T-helper 1 cell treated with Interleukin-12 subunit alpha and Interleukin-12 subunit beta and Interleukin-4 antibody, amounts not matched to agents 30 μg/mL and 1 μg/mL, for 36 hours (primary cell): ENCODE measurements around the gene KAZN.

Experiments
- H3K27ac Mint-ChIP-seq: one replicate; pipeline ENCODE4 v1.8.0; 2021; ENCODE audit warnings: mild to moderate bottlenecking, mixed read lengths
- H3K27me3 Mint-ChIP-seq: one replicate; pipeline ENCODE4 v1.8.0; 2021; ENCODE audit warnings: low read depth, mixed read lengths
- H3K36me3 Mint-ChIP-seq: one replicate; pipeline ENCODE4 v1.8.0; 2021; ENCODE audit warnings: low read depth, mixed read lengths
- H3K4me1 Mint-ChIP-seq: one replicate; pipeline ENCODE4 v1.8.0; 2021; ENCODE audit warnings: low read depth, mixed read lengths
- H3K4me3 Mint-ChIP-seq: one replicate; pipeline ENCODE4 v1.8.0; 2021; ENCODE audit warnings: mild to moderate bottlenecking, moderate library complexity, mixed read lengths
- H3K9me3 Mint-ChIP-seq: one replicate; pipeline ENCODE4 v1.8.0; 2021; ENCODE audit warnings: mixed read lengths

The KAZN gene

DNA sequence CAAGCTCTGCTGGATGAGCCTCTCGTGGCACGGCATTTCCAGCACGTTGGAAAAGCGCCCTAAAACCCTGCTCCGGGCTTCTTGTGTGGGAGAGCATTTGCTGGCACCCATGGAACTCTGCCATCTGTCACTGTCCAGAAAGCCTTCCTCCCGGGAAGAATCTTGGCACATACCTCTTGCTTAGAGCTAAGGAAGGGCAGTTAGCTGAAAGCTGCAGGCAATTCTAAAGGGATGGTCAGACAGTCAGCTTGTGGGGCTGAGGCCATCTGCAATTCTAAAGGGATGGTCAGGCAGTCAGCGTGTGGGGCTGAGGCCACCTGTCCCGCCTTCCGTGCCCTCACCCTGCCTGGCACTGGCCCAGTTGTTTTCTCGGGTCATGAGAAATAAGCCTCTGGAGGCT, 416.0 kb downstream of the KAZN start:
- no peak overlapping the region for H3K27ac Mint-ChIP-seq
- no peaks in the 10 kb centered on the region for H3K36me3 Mint-ChIP-seq
- no peak overlapping the region for H3K4me3 Mint-ChIP-seq
- no peaks in the 10 kb centered on the region for H3K9me3 Mint-ChIP-seq
- H3K27me3 Mint-ChIP-seq: no peaks in the 10 kb centered on the region
- no peaks in the 10 kb centered on the region for H3K4me1 Mint-ChIP-seq

DNA sequence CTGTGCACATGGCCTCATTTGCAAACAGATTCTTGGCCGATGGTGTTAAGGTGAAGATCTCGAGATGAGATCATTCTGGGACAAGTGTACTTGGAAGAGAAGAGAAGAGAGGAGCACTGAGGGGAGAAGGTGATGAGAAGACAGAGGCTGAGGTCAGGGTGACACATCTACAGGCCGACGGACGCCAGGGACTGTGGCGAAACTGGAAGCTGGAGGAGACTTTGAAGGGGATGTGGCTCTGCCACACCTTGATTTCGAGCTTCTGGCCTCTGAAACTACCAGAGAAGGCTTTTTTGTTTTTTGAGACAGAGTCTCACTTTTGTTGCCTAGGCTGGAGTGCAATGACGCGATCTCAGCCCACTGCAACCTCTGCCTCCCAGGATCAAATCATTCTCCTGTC, 417.5 kb downstream of the KAZN start:
- no peaks in the 10 kb centered on the region for H3K27me3 Mint-ChIP-seq
- no peaks in the 10 kb centered on the region for H3K9me3 Mint-ChIP-seq
- no peak overlapping the region for H3K27ac Mint-ChIP-seq
- H3K4me1 Mint-ChIP-seq: no peaks in the 10 kb centered on the region
- H3K4me3 Mint-ChIP-seq: no peak overlapping the region
- no peaks in the 10 kb centered on the region for H3K36me3 Mint-ChIP-seq

GRCh38 chr1:15016526-15016925, 418.0 kb downstream of the KAZN start:
- Mint-ChIP-seq H3K4me3 (no peak overlapping the region), H3K9me3 (no peaks in the 10 kb centered on the region), H3K27ac (no peak overlapping the region), H3K27me3 (no peaks in the 10 kb centered on the region), H3K36me3 (no peaks in the 10 kb centered on the region), H3K4me1 (no peaks in the 10 kb centered on the region)

GRCh38 chr1:15017120-15017519, 418.6 kb downstream of the KAZN start:
- no peak overlapping the region for H3K4me3 Mint-ChIP-seq
- no peaks in the 10 kb centered on the region for H3K27me3 Mint-ChIP-seq
- no peaks in the 10 kb centered on the region for H3K4me1 Mint-ChIP-seq
- H3K27ac Mint-ChIP-seq: no peak overlapping the region
- H3K36me3 Mint-ChIP-seq: no peaks in the 10 kb centered on the region
- H3K9me3 Mint-ChIP-seq: no peaks in the 10 kb centered on the region

GRCh38 chr1:15018767-15019166, 420.3 kb downstream of the KAZN start:
- Mint-ChIP-seq H3K27ac (no peak overlapping the region), H3K36me3 (no peaks in the 10 kb centered on the region), H3K4me3 (no peak overlapping the region), H3K4me1 (no peaks in the 10 kb centered on the region), H3K27me3 (no peaks in the 10 kb centered on the region), H3K9me3 (no peaks in the 10 kb centered on the region)

GRCh38 chr1:15020943-15021745, 422.7 kb downstream of the KAZN start:
- no peaks in the 10 kb centered on the region for H3K4me1 Mint-ChIP-seq
- no peaks in the 10 kb centered on the region for H3K9me3 Mint-ChIP-seq
- H3K36me3 Mint-ChIP-seq: no peaks in the 10 kb centered on the region
- no peaks in the 10 kb centered on the region for H3K27me3 Mint-ChIP-seq
- H3K4me3 Mint-ChIP-seq: no peak overlapping the region
- no peak overlapping the region for H3K27ac Mint-ChIP-seq

DNA sequence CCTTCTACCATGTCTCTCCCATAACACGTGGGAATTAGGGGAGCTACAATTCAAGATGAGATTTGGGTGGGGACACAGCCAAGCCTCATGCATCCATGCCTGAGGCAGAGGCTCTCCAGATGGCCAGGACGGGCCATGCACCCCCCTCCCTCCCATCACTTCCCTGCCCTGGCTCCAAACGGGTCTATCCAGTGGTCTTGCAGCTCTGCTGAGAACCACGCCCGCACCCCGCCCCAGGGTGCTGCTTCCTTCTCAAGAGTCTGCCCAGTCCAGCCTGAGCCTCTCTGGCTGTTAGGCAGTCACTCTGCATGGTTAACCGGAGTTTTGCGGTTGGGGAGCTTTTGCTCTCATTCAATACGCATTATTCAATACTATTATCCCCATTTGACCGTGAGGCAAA, 423.6 kb downstream of the KAZN start:
- H3K36me3 Mint-ChIP-seq: no peaks in the 10 kb centered on the region
- H3K27me3 Mint-ChIP-seq: no peaks in the 10 kb centered on the region
- H3K27ac Mint-ChIP-seq: no peak overlapping the region
- H3K9me3 Mint-ChIP-seq: no peaks in the 10 kb centered on the region
- no peaks in the 10 kb centered on the region for H3K4me1 Mint-ChIP-seq
- no peak overlapping the region for H3K4me3 Mint-ChIP-seq

DNA sequence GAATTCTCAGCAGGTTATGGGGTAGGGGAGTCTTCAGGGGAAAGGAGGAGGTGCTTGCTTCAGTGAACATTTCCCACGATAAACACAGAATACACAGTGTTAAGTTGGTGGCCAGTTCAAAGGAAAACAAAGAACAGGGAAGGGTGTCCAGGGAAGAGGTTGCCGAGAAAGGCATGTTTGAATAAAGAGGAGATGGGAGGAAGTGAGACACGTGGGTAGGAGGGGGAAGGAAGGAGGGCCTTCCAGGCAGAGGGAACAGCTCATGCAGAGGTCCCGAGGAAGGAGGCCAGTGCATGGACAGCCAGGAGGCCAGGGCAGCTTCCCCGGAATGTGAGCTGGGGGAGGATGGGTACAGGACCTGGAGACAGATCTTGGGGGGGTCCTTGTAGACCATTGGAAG, 424.7 kb downstream of the KAZN start:
- Mint-ChIP-seq H3K4me1 (no peaks in the 10 kb centered on the region), H3K4me3 (no peak overlapping the region), H3K27me3 (no peaks in the 10 kb centered on the region), H3K36me3 (no peaks in the 10 kb centered on the region), H3K27ac (no peak overlapping the region), H3K9me3 (no peaks in the 10 kb centered on the region)

GRCh38 chr1:15023976-15024375, 425.5 kb downstream of the KAZN start:
- no peak overlapping the region for H3K4me3 Mint-ChIP-seq
- no peaks in the 10 kb centered on the region for H3K4me1 Mint-ChIP-seq
- no peaks in the 10 kb centered on the region for H3K36me3 Mint-ChIP-seq
- H3K27me3 Mint-ChIP-seq: no peaks in the 10 kb centered on the region
- no peak overlapping the region for H3K27ac Mint-ChIP-seq
- H3K9me3 Mint-ChIP-seq: no peaks in the 10 kb centered on the region

GRCh38 chr1:15026117-15026489, 427.6 kb downstream of the KAZN start:
- H3K4me1 Mint-ChIP-seq: no peaks in the 10 kb centered on the region

GRCh38 chr1:15027515-15027986, 429.1 kb downstream of the KAZN start:
- Mint-ChIP-seq H3K4me3 (no peak overlapping the region), H3K36me3 (no peaks in the 10 kb centered on the region), H3K27ac (no peak overlapping the region), H3K27me3 (no peaks in the 10 kb centered on the region), H3K9me3 (no peaks in the 10 kb centered on the region), H3K4me1 (no peaks in the 10 kb centered on the region)

More at GRCh38 chr1:15026117-15026489, 427.6 kb downstream of the KAZN start:
- no peaks in the 10 kb centered on the region for H3K27me3 Mint-ChIP-seq
- no peaks in the 10 kb centered on the region for H3K36me3 Mint-ChIP-seq
- no peaks in the 10 kb centered on the region for H3K9me3 Mint-ChIP-seq
- H3K4me3 Mint-ChIP-seq: no peak overlapping the region
- H3K27ac Mint-ChIP-seq: no peak overlapping the region

- H3K36me3 Mint-ChIP-seq: no peaks in the 10 kb centered on the region
Observed at GRCh38 chr1:15028102-15028501, 429.6 kb downstream of the KAZN start.

DNA sequence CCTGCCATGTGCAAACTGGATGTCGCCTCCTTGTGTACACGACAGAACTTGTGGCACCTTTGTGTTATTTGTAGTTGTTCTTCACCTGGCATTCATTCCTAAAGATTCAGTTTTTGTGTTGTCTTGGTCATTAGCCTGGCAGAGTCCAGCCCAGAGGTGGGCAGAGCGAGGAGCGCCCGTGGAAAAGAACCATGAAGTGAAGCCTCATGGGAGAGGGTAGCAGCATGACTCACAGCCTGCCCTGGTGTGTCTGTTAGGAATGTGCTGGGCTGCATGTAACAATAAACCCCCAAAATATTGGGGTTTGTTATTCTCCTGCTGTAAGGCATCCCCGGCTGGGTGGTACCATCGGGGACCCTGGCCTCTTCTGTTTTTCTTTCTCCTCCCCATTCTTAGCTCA, 430.1 kb downstream of the KAZN start:
- no peaks in the 10 kb centered on the region for H3K9me3 Mint-ChIP-seq
- H3K4me3 Mint-ChIP-seq: no peak overlapping the region
- no peaks in the 10 kb centered on the region for H3K4me1 Mint-ChIP-seq
- no peaks in the 10 kb centered on the region for H3K36me3 Mint-ChIP-seq
- H3K27me3 Mint-ChIP-seq: no peaks in the 10 kb centered on the region
- no peak overlapping the region for H3K27ac Mint-ChIP-seq

More at GRCh38 chr1:15028102-15028501, 429.6 kb downstream of the KAZN start:
- no peak overlapping the region for H3K4me3 Mint-ChIP-seq
- no peaks in the 10 kb centered on the region for H3K4me1 Mint-ChIP-seq
- no peaks in the 10 kb centered on the region for H3K9me3 Mint-ChIP-seq
- no peak overlapping the region for H3K27ac Mint-ChIP-seq
- no peaks in the 10 kb centered on the region for H3K27me3 Mint-ChIP-seq

GRCh38 chr1:15029036-15029435, 430.6 kb downstream of the KAZN start:
- Mint-ChIP-seq H3K36me3 (no peaks in the 10 kb centered on the region), H3K9me3 (no peaks in the 10 kb centered on the region), H3K4me3 (no peak overlapping the region), H3K27ac (no peak overlapping the region), H3K4me1 (no peaks in the 10 kb centered on the region), H3K27me3 (no peaks in the 10 kb centered on the region)

DNA sequence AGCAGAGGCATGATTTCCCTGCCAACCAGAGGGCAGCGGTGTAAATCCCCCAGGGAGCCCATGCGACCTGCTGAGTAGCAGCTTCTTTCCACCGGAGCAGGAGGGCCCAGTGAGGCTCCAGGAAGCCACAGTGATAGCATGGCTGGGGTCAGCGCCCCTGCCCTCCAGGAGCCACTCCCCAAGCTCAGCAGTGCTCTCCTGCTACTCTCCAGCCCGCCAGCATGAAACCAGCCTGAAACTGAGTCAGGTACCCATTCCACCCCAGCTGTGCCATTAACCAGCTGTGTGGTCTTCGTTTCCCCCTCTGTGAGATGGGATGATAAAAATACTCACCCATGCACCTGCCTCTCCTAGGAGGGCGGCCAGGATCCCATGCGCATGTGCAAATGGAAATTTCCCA, 431.3 kb downstream of the KAZN start:
- no peaks in the 10 kb centered on the region for H3K9me3 Mint-ChIP-seq
- no peaks in the 10 kb centered on the region for H3K4me1 Mint-ChIP-seq
- no peaks in the 10 kb centered on the region for H3K36me3 Mint-ChIP-seq
- H3K4me3 Mint-ChIP-seq: no peak overlapping the region
- no peaks in the 10 kb centered on the region for H3K27me3 Mint-ChIP-seq
- H3K27ac Mint-ChIP-seq: no peak overlapping the region
